Glomerular visceral epithelial cell (primary cell): Measurements from ENCODE around the gene CRK.

Experiments used
- DNase-seq: peaks from one replicate; pipeline ENCODE4 v3.0.0-alpha.2; 2016; ENCODE audit errors: extremely low spot score

CRK gene

GRCh38 chr17:1455797-1456599, at the start of gene CRK:
TSS of gene CRK (minus strand) at chr17:1456232. CDS start at chr17:1456117, 115 bp downstream.
- peak; percentile 97 for DNase-seq

- no peak for DNase-seq
Measured at GRCh38 chr17:1505586-1505985, 49.6 kb upstream of the CRK start.

DNA sequence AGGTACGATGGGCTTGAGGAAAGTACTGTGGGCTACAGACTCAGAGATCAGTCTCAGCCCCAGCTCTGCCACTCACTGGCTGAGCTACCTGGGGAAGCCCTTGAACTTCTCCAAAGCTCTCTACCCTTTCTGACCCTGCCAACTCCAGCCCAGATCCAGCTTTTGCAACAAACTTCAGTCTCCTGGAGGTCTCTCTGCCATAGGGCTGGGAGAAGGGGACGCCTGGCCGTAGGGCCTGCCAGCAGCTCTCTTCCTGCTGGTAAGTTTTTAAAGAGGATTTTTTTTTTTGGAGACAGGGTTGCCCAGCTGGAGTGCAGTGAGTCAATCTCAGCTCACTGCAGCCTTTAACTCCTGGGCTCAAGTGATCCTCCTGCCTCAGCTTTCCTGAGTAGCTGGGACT, 48.8 kb upstream of the CRK start:
- DNase-seq: no peak

DNA sequence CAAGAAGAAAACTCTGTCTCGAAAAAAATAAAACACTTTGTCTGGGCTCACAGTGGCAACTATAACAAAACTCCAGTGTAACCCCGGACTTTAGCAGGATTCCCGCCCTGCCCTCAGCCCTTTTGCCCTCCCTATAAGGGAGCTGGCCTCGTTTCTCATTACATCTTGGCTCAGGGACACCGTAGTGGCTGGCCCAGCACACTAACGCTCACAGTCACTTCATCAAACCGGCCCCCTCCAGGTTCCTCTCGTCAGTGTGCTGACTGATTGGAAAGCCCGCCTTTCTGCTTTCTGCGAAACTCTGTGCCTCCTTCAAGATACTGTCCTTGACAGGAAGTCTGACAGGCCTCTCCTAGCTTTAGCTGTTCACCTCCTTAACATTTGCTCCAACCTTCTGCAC, 47.7 kb upstream of the CRK start:
- no peak for DNase-seq

GRCh38 chr17:1498869-1499268, 42.8 kb upstream of the CRK start:
- peak; percentile 66 for DNase-seq

DNA sequence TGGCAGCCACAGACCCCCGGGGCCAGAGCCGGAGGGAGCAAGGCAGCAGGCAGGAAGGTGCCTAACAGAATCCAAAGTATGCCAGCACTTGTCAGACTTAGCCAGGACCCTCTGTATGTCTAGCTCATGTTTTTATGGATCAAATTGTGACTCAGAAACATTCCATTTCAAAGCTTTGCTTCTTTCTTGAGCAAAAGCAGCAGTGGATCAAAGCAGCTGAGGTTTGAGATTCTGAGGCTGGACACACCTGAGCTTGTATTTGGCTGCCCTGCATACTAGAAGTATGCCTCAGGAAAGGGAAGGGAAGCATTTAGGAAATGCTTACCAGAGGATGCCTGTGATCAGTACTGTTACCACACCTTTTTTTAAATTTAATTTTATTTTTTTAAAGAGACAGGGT, 42.2 kb upstream of the CRK start:
- no peak for DNase-seq

GRCh38 chr17:1497831-1498230, 41.8 kb upstream of the CRK start:
- no peak for DNase-seq

- DNase-seq: no peak
Measured at GRCh38 chr17:1496869-1497268, 40.8 kb upstream of the CRK start.

GRCh38 chr17:1495265-1495989, 39.4 kb upstream of the CRK start:
- no peak for DNase-seq

GRCh38 chr17:1494736-1495253, 38.8 kb upstream of the CRK start:
- no peak for DNase-seq

DNA sequence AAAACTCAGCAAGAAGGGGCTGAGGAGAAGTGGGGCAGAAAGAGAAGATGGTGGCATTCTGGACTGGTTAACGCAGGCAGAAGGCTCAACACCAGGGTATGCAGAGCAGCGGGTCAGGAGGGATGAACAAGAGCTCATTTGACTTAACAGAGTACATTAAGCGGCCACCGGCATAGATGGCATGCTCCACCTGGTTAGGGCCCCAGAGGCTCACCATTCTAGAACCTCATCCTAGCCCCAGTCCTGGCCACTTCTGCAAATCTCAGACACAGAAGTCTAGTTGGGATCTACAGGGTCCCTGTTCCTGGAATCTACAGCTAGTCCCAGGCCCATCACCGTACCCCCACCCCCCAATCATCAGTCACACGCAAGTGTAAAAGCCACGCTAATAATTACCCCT, 38.2 kb upstream of the CRK start:
- no peak for DNase-seq

- DNase-seq: no peak
Measured at GRCh38 chr17:1493291-1493980, 37.4 kb upstream of the CRK start.

DNA sequence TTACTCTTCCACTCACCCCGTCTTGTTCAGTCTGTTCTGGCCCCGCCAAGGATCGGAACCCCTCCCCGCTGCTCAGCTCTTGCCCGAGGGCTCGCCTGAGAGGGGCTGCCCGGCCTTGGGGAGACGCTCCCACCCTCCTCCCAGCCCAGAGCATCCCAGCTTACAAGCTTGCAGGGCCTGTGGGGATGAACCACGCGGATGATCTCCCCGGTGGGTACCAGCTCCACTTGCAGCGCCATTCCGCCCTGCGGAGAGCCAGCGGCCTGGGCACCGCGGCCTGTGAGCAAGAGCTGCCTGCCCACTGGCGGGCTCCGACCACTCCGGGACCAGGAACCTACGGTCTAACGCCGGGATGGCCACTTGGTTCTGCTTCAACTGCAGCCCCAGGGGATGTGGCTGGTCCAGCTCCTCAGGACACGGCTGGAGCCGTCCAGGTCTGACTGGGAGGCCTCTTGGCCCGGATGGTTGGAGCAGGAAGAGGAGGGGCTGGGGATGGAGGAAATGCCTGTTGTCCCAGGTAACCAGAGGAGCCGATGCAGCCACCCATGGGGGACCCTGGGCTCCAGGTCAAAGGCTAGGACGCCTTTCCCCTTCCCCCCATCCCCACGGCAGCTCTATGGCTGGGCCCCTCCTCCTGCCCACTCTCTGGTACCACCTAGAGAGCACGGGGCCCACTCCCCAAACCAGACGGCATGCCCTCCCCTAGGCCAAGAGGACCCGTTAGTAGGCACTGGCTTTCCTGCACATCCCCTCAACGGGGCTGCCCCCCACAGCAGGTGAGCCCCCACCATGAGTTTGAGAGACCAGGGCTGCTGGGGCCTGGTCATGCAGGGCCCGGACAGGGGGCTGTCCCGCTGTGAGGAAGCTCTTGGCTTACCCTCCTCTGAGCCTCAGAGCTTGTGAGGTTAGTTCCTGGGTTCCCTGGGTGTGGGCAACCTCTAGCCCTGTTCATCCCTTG, 36.5 kb upstream of the CRK start, which contains the start of gene MYO1C:
Gene MYO1C (minus strand): TSS at position 438 of the 958 bp plus-strand sequence. CDS start 199 bp downstream, at position 239.
- DNase-seq: no peak

- peak; percentile 61 for DNase-seq
Measured at GRCh38 chr17:1491443-1492248, 35.6 kb upstream of the CRK start.

DNA sequence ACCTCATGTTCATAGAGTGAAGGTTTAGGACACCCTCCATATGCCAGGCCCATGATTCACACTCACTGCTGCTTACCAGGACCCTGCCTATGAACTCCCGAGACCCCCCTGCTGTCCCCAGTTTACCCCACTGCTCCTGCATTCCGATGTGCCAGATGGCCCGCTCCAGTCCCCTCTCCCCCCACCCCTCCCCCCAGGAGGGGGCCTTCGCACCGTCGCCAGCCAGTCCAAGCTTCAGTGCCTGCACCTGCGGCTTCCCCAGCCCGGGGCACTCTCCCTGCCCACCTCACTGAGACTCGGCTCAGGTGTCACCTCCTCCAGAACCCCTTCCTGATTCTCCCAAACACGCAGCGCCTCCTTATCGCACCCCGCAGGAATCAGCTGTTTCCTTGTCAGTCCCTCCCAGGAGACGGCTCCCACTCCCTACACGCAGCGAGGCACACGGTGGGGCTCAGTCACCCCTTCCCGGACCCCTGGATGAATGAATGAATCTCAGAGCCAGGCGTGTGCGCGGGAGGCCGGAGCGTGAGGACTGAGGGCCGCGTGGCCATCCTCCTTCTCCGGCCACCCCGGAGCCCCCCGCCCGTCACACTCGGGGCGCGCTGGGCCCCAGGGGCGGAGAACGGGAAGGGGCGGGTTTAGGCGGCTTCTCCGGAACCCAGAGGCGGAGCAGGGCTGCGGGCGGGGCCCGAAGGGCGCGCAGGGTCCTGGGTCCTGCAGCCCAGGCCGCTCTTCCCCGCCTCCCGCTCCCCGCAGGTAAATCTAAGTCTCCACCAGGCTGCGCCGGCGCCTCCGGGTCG, 34.8 kb upstream of the CRK start:
- peak; percentile 65 for DNase-seq

GRCh38 chr17:1488826-1489270, 32.8 kb upstream of the CRK start:
- DNase-seq: no peak

DNA sequence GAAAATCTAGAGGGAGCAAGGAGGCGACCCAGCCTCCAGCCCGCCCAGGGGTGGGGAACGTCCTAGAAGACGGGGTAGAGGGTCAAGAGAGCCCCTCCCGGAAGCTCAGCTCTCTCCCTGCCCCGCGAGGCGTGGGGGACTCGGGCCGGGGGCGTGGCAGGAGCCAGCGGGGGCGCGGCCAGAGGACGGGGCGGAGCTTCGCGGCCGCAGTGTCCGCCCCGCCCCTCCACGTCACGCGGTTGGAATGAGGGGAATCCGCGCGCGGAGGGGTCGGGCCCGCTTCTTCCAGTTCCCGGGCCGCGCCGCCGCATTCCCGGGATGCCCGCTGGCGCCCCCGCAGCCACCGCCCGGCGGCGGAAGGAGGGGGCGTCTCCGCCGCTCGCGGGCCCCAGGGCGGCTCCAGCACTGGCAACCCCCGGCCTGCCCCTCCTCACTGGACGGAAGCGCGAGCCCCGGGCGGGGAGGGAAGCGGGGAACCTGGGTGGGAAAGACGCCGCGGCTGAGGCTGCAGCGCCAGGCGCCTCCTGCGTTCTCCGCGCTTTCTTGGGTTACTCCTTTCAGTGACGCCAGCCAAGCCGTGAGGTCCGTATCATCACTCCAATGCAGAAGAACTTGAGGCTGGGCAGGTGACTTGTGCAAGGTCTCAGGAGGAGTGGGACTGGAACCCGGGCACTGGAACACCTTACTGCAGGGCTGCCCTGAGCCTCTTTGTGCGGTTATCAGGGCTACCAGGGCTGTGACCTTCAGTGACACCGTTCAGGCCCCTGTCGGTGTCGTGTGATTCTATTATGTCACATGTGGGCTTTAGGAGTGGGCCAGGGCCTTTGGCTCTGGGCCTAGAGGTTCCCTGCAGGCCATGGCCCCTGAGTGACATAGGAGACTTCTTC, 32.1 kb upstream of the CRK start:
- peak; percentile 92 for DNase-seq
